ENCODE results near the gene PRSS21. TPM values are rescaled to one million over a fixed set of nuclear protein-coding genes. Genes with fewer than 3 reads are reported as not detected.

The PRSS21 gene
- total RNA-seq, 2 experiments from 2014 or later = not detected

DNA sequence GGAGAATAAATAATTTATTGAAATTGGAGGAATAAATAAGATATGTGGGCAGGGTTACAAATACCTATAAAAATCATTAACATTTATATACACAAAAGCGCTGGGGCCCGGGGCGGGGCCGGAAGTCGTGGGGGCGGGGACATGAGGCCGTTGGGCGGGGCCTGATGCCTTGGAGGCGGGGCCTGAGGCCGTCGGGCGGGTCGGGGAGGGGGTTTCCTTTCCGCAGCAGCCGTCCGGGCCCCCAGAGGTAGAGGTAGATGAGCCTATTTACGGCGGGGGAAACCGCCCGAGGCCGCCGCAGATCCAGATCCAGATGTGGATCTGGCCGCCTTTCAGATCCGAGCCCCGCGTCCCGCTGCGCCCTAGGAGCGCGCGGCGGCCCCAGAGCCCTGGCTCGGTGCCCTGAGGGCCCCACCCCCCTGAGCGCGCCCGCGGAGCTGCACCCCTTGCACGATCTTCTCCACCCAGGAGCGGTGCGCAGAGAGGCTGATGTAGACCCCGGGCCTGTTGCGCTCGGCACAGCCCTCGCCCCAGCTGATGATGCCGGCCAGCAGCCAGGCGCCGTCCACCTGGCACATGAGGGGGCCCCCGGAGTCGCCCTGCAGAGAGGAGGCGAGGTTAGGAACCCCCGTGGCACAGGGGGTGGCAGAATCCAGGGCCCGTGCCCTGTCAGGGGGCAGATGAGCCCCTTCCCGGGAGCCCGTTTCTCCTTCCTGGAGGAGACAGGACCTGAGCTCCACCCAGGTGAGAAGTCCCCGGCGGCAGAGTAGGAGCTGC lies 35.9 kb downstream of the PRSS21 start:
- Histone ChIP-seq H3K27ac (ENCODE audit: low read depth in 1 of 2, low read length in 2 of 2) (no peak overlapping the region), H3K4me3 (ENCODE audit: low read length) (no peak overlapping the region), H3K36me3 (ENCODE audit: insufficient read depth, low read length) (no peaks in the 10 kb centered on the region), H3K9me3 (ENCODE audit: control insufficient read depth in 1 of 2, insufficient read depth in 1 of 2, low read length in 2 of 2) (peaks cover 7 to 24% of the 10 kb centered on the region in 2 experiments), H3K4me1 (ENCODE audit: insufficient read depth, low read length) (peaks cover 13% of the 10 kb centered on the region), H3K27me3 (ENCODE audit: control insufficient read depth in 1 of 2, insufficient read depth in 2 of 2, low read length in 2 of 2) (no peaks in the 10 kb centered on the region)
- CTCF ChIA-PET = interaction anchor here (3.0 kb wide), 1 partner anchor 15 kb away, joined by 14 read pairs; no protein-coding TSS in a partner anchor
- H3K27ac Mint-ChIP-seq = no peak overlapping the region
- DNase-seq (peak in 1 of 14 experiments; percentile 49), ATAC-seq (ENCODE audit: poor library complexity) (no peak)
- H3K36me3 Mint-ChIP-seq (ENCODE audit: low read depth) = no peaks in the 10 kb centered on the region
- intact Hi-C loops (cut with DNase I, micrococcal nuclease) = no loop called here
- H3K4me3 Mint-ChIP-seq = no peak overlapping the region
- POLR2A ChIA-PET = no interaction called here
- H3K9me3 Mint-ChIP-seq = peaks cover 3% of the 10 kb centered on the region
- H3K27me3 Mint-ChIP-seq = peaks cover 19% of the 10 kb centered on the region
- peaks cover 5% of the 10 kb centered on the region for H3K4me1 Mint-ChIP-seq (ENCODE audit: low read depth)
- TF ChIP-seq, protein P1, sequence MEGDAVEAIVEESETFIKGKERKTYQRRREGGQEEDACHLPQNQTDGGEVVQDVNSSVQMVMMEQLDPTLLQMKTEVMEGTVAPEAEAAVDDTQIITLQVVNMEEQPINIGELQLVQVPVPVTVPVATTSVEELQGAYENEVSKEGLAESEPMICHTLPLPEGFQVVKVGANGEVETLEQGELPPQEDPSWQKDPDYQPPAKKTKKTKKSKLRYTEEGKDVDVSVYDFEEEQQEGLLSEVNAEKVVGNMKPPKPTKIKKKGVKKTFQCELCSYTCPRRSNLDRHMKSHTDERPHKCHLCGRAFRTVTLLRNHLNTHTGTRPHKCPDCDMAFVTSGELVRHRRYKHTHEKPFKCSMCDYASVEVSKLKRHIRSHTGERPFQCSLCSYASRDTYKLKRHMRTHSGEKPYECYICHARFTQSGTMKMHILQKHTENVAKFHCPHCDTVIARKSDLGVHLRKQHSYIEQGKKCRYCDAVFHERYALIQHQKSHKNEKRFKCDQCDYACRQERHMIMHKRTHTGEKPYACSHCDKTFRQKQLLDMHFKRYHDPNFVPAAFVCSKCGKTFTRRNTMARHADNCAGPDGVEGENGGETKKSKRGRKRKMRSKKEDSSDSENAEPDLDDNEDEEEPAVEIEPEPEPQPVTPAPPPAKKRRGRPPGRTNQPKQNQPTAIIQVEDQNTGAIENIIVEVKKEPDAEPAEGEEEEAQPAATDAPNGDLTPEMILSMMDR (IDR thresholded peaks at IDR 0.05) = no peak

DNA sequence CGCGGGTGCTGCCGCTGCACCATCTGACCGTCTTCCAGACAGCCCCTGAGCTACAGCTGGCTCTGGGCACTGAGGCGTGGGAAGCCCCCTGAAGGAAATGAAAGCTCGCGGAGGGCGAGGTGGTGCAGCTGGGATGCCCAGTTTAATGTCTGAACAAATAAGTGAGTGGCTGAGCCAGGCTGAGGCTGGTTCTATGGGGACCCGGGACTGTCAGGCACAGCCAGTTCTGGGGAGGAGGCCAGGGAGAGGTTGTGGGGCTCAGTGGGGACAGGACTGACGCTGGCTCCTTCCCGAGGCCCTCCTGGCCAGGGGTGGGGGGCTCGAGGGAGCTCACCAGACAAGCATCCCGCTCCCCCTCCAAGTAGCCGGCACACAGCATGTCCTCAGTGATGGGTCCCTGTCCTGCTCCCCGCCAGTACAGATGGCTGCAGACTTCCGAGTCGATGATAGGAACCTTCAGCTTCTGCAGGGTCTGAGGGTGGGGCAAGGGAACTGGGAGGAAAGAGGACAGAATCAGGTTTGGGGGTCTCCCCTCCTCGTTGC lies 36.6 kb downstream of the PRSS21 start:
- Mint-ChIP-seq H3K4me3 (no peak overlapping the region), H3K4me1 (ENCODE audit: low read depth) (peaks cover 5% of the 10 kb centered on the region), H3K27me3 (peaks cover 19% of the 10 kb centered on the region), H3K36me3 (ENCODE audit: low read depth) (no peaks in the 10 kb centered on the region), H3K9me3 (peaks cover 3% of the 10 kb centered on the region), H3K27ac (no peak overlapping the region)
- Histone ChIP-seq H3K9me3 (ENCODE audit: control insufficient read depth in 1 of 2, insufficient read depth in 1 of 2, low read length in 2 of 2) (peaks cover 7 to 24% of the 10 kb centered on the region in 2 experiments), H3K4me3 (ENCODE audit: low read length) (no peak overlapping the region), H3K27ac (ENCODE audit: low read depth in 1 of 2, low read length in 2 of 2) (no peak overlapping the region), H3K36me3 (ENCODE audit: insufficient read depth, low read length) (no peaks in the 10 kb centered on the region), H3K27me3 (ENCODE audit: control insufficient read depth in 1 of 2, insufficient read depth in 2 of 2, low read length in 2 of 2) (peaks cover under 1 to 6% of the 10 kb centered on the region in 2 experiments), H3K4me1 (ENCODE audit: insufficient read depth, low read length) (peaks cover 20% of the 10 kb centered on the region)
- CTCF ChIA-PET = interaction anchor here (3.0 kb wide), 1 partner anchor 15 kb away, joined by 14 read pairs; no protein-coding TSS in a partner anchor
- intact Hi-C loops (cut with DNase I, micrococcal nuclease) = no loop called here
- ATAC-seq (ENCODE audit: poor library complexity) = no peak
- TF ChIP-seq, protein P1 (IDR thresholded peaks at IDR 0.05) = no peak
- POLR2A ChIA-PET = interaction anchor here (1.1 kb wide), 1 partner anchor 14 kb away, joined by 4 read pairs; no protein-coding TSS in a partner anchor
- DNase-seq = peak in 1 of 14 experiments; percentile 11

DNA sequence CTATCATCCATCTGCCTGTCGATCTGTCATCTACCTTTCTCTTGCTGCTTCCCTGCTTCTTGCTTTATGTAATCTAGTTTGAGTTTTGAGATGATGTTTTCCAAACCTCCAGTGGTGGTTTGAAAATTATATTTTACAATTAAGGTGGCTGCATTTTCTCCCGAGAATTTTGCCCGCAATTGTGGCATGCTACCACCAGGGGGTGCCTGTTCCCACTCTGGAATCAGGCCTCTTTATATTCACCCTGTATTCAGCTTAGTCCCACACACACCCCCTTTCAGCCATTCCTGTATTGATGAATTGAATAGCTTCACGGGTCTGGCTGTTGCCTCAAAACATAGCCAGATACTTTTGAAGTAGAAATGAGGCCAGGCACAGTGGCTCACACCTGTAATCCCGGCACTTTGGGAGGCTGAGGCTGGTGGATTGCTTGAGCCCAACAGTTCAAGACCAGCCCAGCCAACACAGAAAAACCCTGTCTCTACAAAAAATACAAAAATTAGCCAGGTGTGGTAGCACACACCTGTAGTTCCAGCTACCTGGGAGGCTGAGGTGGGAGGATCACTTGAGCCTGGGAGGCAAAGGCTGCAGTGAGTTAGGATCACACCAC lies 37.8 kb downstream of the PRSS21 start:
- Histone ChIP-seq H3K27me3 (ENCODE audit: control insufficient read depth in 1 of 2, insufficient read depth in 2 of 2, low read length in 2 of 2) (peaks cover 3 to 7% of the 10 kb centered on the region in 2 experiments), H3K36me3 (ENCODE audit: insufficient read depth, low read length) (no peaks in the 10 kb centered on the region), H3K4me1 (ENCODE audit: insufficient read depth, low read length) (peaks cover 25% of the 10 kb centered on the region), H3K4me3 (ENCODE audit: low read length) (no peak overlapping the region), H3K9me3 (ENCODE audit: control insufficient read depth in 1 of 2, insufficient read depth in 1 of 2, low read length in 2 of 2) (peaks cover 7 to 27% of the 10 kb centered on the region in 2 experiments), H3K27ac (ENCODE audit: low read depth in 1 of 2, low read length in 2 of 2) (no peak overlapping the region)
- Mint-ChIP-seq H3K9me3 (peaks cover 3% of the 10 kb centered on the region), H3K36me3 (ENCODE audit: low read depth) (no peaks in the 10 kb centered on the region), H3K27me3 (peaks cover 13% of the 10 kb centered on the region), H3K4me1 (ENCODE audit: low read depth) (peaks cover 5% of the 10 kb centered on the region), H3K4me3 (no peak overlapping the region), H3K27ac (no peak overlapping the region)
- intact Hi-C loops (cut with DNase I, micrococcal nuclease) = no loop called here
- ATAC-seq (ENCODE audit: poor library complexity) = no peak
- DNase-seq = peak in 1 of 14 experiments; percentile 21
- ChIA-PET CTCF (interaction anchor here (3.0 kb wide), 1 partner anchor 14 kb away, joined by 14 read pairs; no protein-coding TSS in a partner anchor), POLR2A (no interaction called here)
- TF ChIP-seq, protein P1 (IDR thresholded peaks at IDR 0.05) = no peak
